Measurements from ENCODE around the gene LYSMD2.

Gene LYSMD2

GRCh38 chr15:51752888-51753287 lies 15.4 kb upstream of the LYSMD2 start:
- no peak overlapping the region for H3K27ac ChIP-seq (ENCODE audit: low read length)
- H3K27me3 ChIP-seq (ENCODE audit: control insufficient read depth in 1 of 2, insufficient read depth in 2 of 2, low read length in 2 of 2): no peaks in the 10 kb centered on the region
- peak overlapping the region in 1 of 2 donors; percentile 52 for H3K9ac ChIP-seq (ENCODE audit: low read length in 2 of 2)
- no peaks in the 10 kb centered on the region for H3K9me3 ChIP-seq (ENCODE audit: control insufficient read depth in 2 of 2, low read length in 2 of 2)
- peaks cover 0 to 2% of the 10 kb centered on the region in 2 donors for H3K36me3 ChIP-seq (ENCODE audit: control insufficient read depth in 2 of 2, insufficient read depth in 2 of 2, low read length in 2 of 2)
- H3K4me1 ChIP-seq (ENCODE audit: control insufficient read depth, insufficient read depth, low read length): peaks cover 9% of the 10 kb centered on the region
- no peak overlapping the region for H3K4me3 ChIP-seq (ENCODE audit: low read length in 2 of 2)

- Histone ChIP-seq H3K9ac (ENCODE audit: low read length in 2 of 2) (peak overlapping the region; percentile 52 to 55), H3K27ac (ENCODE audit: low read length) (no peak overlapping the region), H3K36me3 (ENCODE audit: control insufficient read depth in 2 of 2, insufficient read depth in 2 of 2, low read length in 2 of 2) (peaks cover 0 to 2% of the 10 kb centered on the region in 2 donors), H3K9me3 (ENCODE audit: control insufficient read depth in 2 of 2, low read length in 2 of 2) (no peaks in the 10 kb centered on the region), H3K4me1 (ENCODE audit: control insufficient read depth, insufficient read depth, low read length) (peaks cover 9% of the 10 kb centered on the region), H3K4me3 (ENCODE audit: low read length in 2 of 2) (peak overlapping the region; percentile 68 to 84), H3K27me3 (ENCODE audit: control insufficient read depth in 1 of 2, insufficient read depth in 2 of 2, low read length in 2 of 2) (no peaks in the 10 kb centered on the region)
Observed at GRCh38 chr15:51751697-51752683, 14.5 kb upstream of the LYSMD2 start.

- H3K4me1 ChIP-seq (ENCODE audit: control insufficient read depth, insufficient read depth, low read length): peaks cover 9% of the 10 kb centered on the region
- H3K27ac ChIP-seq (ENCODE audit: low read length): no peak within 1 kb of the TSS
- H3K9ac ChIP-seq (ENCODE audit: low read length in 2 of 2): peak within 1 kb of the TSS; percentile 52 to 55
- H3K4me3 ChIP-seq (ENCODE audit: low read length in 2 of 2): peak within 1 kb of the TSS; percentile 68 to 84
- peaks cover 0 to 2% of the 10 kb centered on the region in 2 donors for H3K36me3 ChIP-seq (ENCODE audit: control insufficient read depth in 2 of 2, insufficient read depth in 2 of 2, low read length in 2 of 2)
- no peaks in the 10 kb centered on the region for H3K9me3 ChIP-seq (ENCODE audit: control insufficient read depth in 2 of 2, low read length in 2 of 2)
- no peaks in the 10 kb centered on the region for H3K27me3 ChIP-seq (ENCODE audit: control insufficient read depth in 1 of 2, insufficient read depth in 2 of 2, low read length in 2 of 2)
Observed at GRCh38 chr15:51750792-51751696, 13.6 kb upstream of the LYSMD2 start, which contains the start of gene TMOD2. TMOD2 (plus strand) TSS chr15:51751597; CDS start chr15:51766442, 14,845 bp downstream.

GRCh38 chr15:51750186-51750585 lies 12.7 kb upstream of the LYSMD2 start:
- no peak overlapping the region for H3K4me3 ChIP-seq (ENCODE audit: low read length in 2 of 2)
- no peaks in the 10 kb centered on the region for H3K9me3 ChIP-seq (ENCODE audit: control insufficient read depth in 2 of 2, low read length in 2 of 2)
- no peak overlapping the region for H3K27ac ChIP-seq (ENCODE audit: low read length)
- H3K9ac ChIP-seq (ENCODE audit: low read length in 2 of 2): no peak overlapping the region
- H3K4me1 ChIP-seq (ENCODE audit: control insufficient read depth, insufficient read depth, low read length): peaks cover 9% of the 10 kb centered on the region
- H3K27me3 ChIP-seq (ENCODE audit: control insufficient read depth in 1 of 2, insufficient read depth in 2 of 2, low read length in 2 of 2): no peaks in the 10 kb centered on the region
- no peaks in the 10 kb centered on the region for H3K36me3 ChIP-seq (ENCODE audit: control insufficient read depth in 2 of 2, insufficient read depth in 2 of 2, low read length in 2 of 2)

GRCh38 chr15:51749307-51749706 lies 11.9 kb upstream of the LYSMD2 start:
- Histone ChIP-seq H3K27ac (ENCODE audit: low read length) (no peak overlapping the region), H3K27me3 (ENCODE audit: control insufficient read depth in 1 of 2, insufficient read depth in 2 of 2, low read length in 2 of 2) (no peaks in the 10 kb centered on the region), H3K4me1 (ENCODE audit: control insufficient read depth, insufficient read depth, low read length) (peaks cover 9% of the 10 kb centered on the region), H3K9ac (ENCODE audit: low read length in 2 of 2) (no peak overlapping the region), H3K9me3 (ENCODE audit: control insufficient read depth in 2 of 2, low read length in 2 of 2) (no peaks in the 10 kb centered on the region), H3K4me3 (ENCODE audit: low read length in 2 of 2) (no peak overlapping the region), H3K36me3 (ENCODE audit: control insufficient read depth in 2 of 2, insufficient read depth in 2 of 2, low read length in 2 of 2) (no peaks in the 10 kb centered on the region)

GRCh38 chr15:51739061-51739712 lies 1.7 kb upstream of the LYSMD2 start:
- no peaks in the 10 kb centered on the region for H3K36me3 ChIP-seq (ENCODE audit: control insufficient read depth in 2 of 2, insufficient read depth in 2 of 2, low read length in 2 of 2)
- peaks cover 20% of the 10 kb centered on the region for H3K4me1 ChIP-seq (ENCODE audit: control insufficient read depth, insufficient read depth, low read length)
- H3K9ac ChIP-seq (ENCODE audit: low read length in 2 of 2): no peak overlapping the region
- H3K9me3 ChIP-seq (ENCODE audit: control insufficient read depth in 2 of 2, low read length in 2 of 2): no peaks in the 10 kb centered on the region
- no peak overlapping the region for H3K4me3 ChIP-seq (ENCODE audit: low read length in 2 of 2)
- no peak overlapping the region for H3K27ac ChIP-seq (ENCODE audit: low read length)
- H3K27me3 ChIP-seq (ENCODE audit: control insufficient read depth in 1 of 2, insufficient read depth in 2 of 2, low read length in 2 of 2): no peaks in the 10 kb centered on the region

GRCh38 chr15:51738553-51738952 lies 1.1 kb upstream of the LYSMD2 start:
- peak overlapping the region; percentile 67 to 74 for H3K9ac ChIP-seq (ENCODE audit: low read length in 2 of 2)
- H3K27me3 ChIP-seq (ENCODE audit: control insufficient read depth in 1 of 2, insufficient read depth in 2 of 2, low read length in 2 of 2): no peaks in the 10 kb centered on the region
- no peaks in the 10 kb centered on the region for H3K36me3 ChIP-seq (ENCODE audit: control insufficient read depth in 2 of 2, insufficient read depth in 2 of 2, low read length in 2 of 2)
- peaks cover 20% of the 10 kb centered on the region for H3K4me1 ChIP-seq (ENCODE audit: control insufficient read depth, insufficient read depth, low read length)
- H3K4me3 ChIP-seq (ENCODE audit: low read length in 2 of 2): peak overlapping the region; percentile 68 to 83
- H3K9me3 ChIP-seq (ENCODE audit: control insufficient read depth in 2 of 2, low read length in 2 of 2): no peaks in the 10 kb centered on the region
- peak overlapping the region; percentile 76 for H3K27ac ChIP-seq (ENCODE audit: low read length)

- peaks cover 28% of the 10 kb centered on the region for H3K4me1 ChIP-seq (ENCODE audit: control insufficient read depth, insufficient read depth, low read length)
Observed at GRCh38 chr15:51736751-51737521, 519 bp downstream of the LYSMD2 start.

GRCh38 chr15:51736069-51736468 lies 1.4 kb downstream of the LYSMD2 start:
- Histone ChIP-seq H3K27me3 (ENCODE audit: control insufficient read depth in 1 of 2, insufficient read depth in 2 of 2, low read length in 2 of 2) (no peaks in the 10 kb centered on the region), H3K27ac (ENCODE audit: low read length) (peak overlapping the region; percentile 53), H3K36me3 (ENCODE audit: control insufficient read depth in 2 of 2, insufficient read depth in 2 of 2, low read length in 2 of 2) (no peaks in the 10 kb centered on the region), H3K9me3 (ENCODE audit: control insufficient read depth in 2 of 2, low read length in 2 of 2) (no peaks in the 10 kb centered on the region), H3K4me3 (ENCODE audit: low read length in 2 of 2) (peak overlapping the region; percentile 62 to 83), H3K4me1 (ENCODE audit: control insufficient read depth, insufficient read depth, low read length) (peaks cover 36% of the 10 kb centered on the region), H3K9ac (ENCODE audit: low read length in 2 of 2) (peak overlapping the region; percentile 47 to 54)

More at GRCh38 chr15:51736751-51737521, 519 bp downstream of the LYSMD2 start:
- Histone ChIP-seq H3K36me3 (ENCODE audit: control insufficient read depth in 2 of 2, insufficient read depth in 2 of 2, low read length in 2 of 2) (no peaks in the 10 kb centered on the region), H3K9me3 (ENCODE audit: control insufficient read depth in 2 of 2, low read length in 2 of 2) (no peaks in the 10 kb centered on the region), H3K9ac (ENCODE audit: low read length in 2 of 2) (peak overlapping the region; percentile 54 to 69), H3K27ac (ENCODE audit: low read length) (peak overlapping the region; percentile 76), H3K27me3 (ENCODE audit: control insufficient read depth in 1 of 2, insufficient read depth in 2 of 2, low read length in 2 of 2) (no peaks in the 10 kb centered on the region), H3K4me3 (ENCODE audit: low read length in 2 of 2) (peak overlapping the region; percentile 62 to 83)
